Hindlimb muscle (tissue), 1 donor: Measurements from ENCODE around the gene NUP160. TPM values are rescaled to one million over a fixed set of nuclear protein-coding genes. Genes with fewer than 3 reads are reported as not detected.
"Not testable (repeated sequence)": the region's sequence is repeated elsewhere in the genome, so short reads cannot be mapped to it uniquely, and the experiment has no call there.

ENCODE experiments used
- DNase-seq: peaks from one replicate; pipeline ENCODE4 v3.0.0-alpha.2; 2013
- polyA plus RNA-seq: library from polyadenylated mRNA; unstranded; fragments of 120-200 nt; gene quantifications from one replicate; pipeline ENCODE4 v1.2.1, GENCODE V29; 2013; ENCODE audit not compliant: insufficient read length

NUP160 gene, protein sequence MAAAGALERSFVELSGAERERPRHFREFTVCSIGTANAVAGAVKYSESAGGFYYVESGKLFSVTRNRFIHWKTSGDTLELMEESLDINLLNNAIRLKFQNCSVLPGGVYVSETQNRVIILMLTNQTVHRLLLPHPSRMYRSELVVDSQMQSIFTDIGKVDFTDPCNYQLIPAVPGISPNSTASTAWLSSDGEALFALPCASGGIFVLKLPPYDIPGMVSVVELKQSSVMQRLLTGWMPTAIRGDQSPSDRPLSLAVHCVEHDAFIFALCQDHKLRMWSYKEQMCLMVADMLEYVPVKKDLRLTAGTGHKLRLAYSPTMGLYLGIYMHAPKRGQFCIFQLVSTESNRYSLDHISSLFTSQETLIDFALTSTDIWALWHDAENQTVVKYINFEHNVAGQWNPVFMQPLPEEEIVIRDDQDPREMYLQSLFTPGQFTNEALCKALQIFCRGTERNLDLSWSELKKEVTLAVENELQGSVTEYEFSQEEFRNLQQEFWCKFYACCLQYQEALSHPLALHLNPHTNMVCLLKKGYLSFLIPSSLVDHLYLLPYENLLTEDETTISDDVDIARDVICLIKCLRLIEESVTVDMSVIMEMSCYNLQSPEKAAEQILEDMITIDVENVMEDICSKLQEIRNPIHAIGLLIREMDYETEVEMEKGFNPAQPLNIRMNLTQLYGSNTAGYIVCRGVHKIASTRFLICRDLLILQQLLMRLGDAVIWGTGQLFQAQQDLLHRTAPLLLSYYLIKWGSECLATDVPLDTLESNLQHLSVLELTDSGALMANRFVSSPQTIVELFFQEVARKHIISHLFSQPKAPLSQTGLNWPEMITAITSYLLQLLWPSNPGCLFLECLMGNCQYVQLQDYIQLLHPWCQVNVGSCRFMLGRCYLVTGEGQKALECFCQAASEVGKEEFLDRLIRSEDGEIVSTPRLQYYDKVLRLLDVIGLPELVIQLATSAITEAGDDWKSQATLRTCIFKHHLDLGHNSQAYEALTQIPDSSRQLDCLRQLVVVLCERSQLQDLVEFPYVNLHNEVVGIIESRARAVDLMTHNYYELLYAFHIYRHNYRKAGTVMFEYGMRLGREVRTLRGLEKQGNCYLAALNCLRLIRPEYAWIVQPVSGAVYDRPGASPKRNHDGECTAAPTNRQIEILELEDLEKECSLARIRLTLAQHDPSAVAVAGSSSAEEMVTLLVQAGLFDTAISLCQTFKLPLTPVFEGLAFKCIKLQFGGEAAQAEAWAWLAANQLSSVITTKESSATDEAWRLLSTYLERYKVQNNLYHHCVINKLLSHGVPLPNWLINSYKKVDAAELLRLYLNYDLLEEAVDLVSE (N-terminal part only)
- polyA plus RNA-seq: 30.6 TPM

GRCh38 chr11:47847892-47848699, at the start of gene NUP160:
Gene NUP160, minus strand, starts transcription at chr11:47848350. Its CDS starts 32 bp downstream, at chr11:47848318.
- DNase-seq: peak; percentile 88

DNA sequence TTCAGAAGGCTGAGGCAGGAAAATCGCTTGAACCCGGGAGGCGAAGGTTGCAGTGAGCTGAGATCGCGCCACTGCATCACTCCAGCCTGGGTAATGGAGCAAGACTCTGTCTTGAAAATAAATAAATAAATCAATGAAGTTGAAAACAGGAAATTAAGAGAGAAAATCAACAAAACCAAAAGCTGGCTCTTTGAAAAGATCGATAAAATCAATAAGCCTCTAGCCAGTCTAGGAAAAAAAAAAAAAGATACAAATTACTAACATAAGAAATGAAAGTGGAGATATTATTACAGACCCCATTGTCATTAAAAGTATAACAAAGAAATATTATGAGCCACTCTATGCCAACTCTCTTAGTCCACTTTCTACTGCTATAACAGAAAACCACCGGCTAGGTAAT, 48.0 kb upstream of the NUP160 start:
- no peak for DNase-seq

- no peak for DNase-seq
Observed at GRCh38 chr11:47895035-47895434, 46.9 kb upstream of the NUP160 start.

- not testable (repeated sequence) for DNase-seq
Observed at GRCh38 chr11:47892546-47893276, 44.6 kb upstream of the NUP160 start.

DNA sequence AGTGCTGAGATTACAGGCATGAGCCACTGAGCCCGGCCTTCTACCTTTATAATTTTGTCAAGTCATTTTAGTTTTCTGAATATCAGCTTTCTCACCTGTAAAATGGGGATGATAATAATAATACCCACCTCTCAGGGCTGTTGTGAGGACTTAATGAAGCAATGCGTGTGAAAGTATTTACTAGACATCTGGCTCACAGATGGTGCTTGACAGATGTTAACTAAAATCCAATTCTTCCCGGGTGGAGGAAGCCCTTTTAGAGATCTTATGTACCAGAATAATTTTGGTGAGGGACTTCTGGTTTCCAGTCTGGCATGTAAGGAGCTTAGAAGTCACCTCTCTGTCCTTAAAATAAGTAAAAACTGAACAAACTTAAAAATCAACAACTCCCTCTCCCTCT, 43.7 kb upstream of the NUP160 start:
- no peak for DNase-seq

- DNase-seq: no peak
Observed at GRCh38 chr11:47889714-47890441, 41.7 kb upstream of the NUP160 start.

DNA sequence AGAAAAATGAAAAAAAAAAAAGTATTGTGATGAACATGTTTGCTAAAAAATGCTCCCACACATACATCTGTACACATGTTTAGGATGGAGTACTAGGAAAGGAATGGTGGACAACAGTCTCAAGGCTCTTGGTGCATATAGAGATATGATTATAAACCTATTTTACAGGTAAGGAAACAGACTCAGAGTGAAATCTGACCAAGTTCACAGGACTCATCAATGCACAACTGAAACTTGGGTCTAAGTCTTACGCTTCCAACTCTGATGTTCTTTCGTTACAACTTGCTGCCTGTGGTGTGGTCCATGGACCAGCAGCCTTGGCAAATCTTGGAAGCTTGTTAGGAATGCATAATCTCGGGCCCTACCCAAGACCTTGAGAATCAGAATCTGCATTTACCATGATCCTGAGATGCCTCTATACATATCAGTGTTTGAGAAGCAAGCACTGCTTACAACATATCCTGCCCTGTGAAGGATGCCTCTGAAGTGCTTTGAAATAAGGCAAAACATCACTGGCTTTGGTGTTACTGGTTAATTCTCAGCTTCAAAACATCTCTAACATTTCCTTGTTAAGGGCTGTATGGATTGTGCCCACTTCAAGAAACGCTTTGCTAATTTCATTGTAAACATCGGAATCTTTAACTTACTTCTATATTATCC, 39.9 kb upstream of the NUP160 start:
- DNase-seq: no peak

GRCh38 chr11:47886096-47886495, 37.9 kb upstream of the NUP160 start:
- peak; percentile 78 for DNase-seq

DNA sequence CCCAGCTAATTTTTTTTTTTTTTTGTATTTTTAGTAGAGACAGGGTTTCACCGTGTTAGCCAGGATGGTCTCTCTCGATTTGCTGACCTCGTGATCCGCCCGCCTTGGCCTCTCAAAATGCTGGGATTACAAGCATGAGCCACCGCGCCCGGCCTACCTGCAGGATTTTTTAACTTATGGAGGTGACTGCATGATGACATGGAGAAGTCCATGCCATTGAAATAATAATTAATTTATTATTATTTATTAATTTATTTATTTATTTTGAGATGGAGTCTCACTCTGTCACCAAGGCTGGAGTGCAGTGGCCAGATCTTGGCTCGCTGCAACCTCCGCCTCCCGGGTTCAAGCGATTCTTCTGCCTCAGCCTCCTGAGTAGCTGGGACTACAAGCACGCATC, 34.3 kb upstream of the NUP160 start:
- DNase-seq: not testable (repeated sequence)

DNA sequence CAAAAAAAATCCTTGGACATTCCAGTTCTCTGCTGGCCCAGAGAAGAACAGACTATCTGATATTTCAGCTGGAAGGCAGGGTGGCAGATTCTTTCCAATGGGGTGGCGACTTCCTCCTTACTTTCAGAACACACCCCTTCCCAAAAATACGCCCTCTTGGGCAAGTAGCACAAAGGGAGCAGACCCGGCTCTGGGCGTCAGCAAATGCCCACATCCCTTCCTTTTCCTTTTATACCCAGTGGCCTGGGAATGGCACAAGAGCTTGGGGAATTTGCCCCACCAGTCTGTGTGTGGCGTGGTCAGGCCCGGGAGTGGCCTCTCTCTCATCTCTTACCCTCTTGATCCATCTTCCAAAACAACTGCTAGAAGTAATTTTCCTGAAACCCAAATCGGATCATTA, 33.0 kb upstream of the NUP160 start:
- no peak for DNase-seq

DNA sequence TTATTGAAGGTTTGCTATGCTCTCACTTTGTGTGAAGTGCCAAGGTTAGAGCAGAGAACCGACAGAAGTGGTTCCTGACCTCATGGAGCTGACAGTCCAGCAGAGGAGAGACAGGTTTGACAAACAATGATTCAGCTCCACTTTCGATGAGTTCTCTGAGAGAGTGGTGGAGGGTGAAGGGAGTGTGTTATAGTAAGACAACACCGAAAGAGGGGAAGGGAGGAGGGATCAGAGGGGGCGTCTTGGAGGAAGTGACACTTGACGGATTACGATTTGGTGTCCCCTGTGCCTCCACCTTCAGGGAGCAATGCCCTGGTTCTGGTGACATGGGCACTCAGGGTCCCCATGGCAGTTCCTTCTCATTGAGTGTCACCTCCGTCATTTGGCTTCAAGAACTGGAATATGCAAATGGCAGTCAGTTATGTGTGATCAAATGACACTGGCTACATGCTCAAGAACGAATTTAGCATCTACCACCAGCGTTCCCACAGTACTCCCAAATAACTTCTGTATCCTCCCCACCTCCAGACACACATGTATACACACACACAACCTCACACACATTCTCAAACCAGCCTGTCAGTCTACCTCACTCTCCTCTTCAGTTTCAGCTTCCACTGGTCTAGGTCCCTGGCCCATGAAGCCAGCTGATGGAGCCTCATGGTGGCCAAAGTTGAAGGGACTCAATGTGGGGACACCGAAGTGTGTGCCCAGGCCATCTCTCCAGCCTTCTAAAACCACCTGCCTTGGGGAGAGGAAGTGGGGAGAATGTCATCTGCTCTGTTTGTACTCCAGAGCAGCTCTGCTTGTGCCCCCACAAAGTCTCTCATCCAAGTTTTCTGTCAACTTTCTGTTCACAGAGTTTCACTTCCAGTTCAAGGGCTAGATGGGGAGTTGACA, 31.4 kb upstream of the NUP160 start:
- DNase-seq: no peak

- DNase-seq: not testable (repeated sequence)
Observed at GRCh38 chr11:47875858-47876257, 27.7 kb upstream of the NUP160 start.

DNA sequence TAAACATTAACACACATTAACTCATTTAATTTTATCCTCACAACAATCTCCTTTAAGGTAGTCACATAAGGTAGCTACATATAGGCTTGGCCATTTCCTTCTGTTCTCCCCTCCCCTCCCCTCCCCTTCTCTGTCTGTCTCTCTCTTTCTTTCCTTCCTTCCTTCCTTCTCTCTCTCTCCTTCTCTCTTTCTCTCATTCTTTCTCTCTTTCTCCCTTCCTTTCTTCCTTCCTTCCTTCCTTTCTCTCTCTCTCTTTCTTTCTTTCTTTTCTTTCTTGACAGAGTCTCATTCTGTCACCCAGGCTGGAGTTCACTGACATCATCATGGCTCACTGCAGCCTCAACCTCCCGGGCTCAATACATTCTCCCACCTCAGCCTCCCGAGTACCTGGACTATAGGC, 22.3 kb upstream of the NUP160 start:
- no peak for DNase-seq

DNA sequence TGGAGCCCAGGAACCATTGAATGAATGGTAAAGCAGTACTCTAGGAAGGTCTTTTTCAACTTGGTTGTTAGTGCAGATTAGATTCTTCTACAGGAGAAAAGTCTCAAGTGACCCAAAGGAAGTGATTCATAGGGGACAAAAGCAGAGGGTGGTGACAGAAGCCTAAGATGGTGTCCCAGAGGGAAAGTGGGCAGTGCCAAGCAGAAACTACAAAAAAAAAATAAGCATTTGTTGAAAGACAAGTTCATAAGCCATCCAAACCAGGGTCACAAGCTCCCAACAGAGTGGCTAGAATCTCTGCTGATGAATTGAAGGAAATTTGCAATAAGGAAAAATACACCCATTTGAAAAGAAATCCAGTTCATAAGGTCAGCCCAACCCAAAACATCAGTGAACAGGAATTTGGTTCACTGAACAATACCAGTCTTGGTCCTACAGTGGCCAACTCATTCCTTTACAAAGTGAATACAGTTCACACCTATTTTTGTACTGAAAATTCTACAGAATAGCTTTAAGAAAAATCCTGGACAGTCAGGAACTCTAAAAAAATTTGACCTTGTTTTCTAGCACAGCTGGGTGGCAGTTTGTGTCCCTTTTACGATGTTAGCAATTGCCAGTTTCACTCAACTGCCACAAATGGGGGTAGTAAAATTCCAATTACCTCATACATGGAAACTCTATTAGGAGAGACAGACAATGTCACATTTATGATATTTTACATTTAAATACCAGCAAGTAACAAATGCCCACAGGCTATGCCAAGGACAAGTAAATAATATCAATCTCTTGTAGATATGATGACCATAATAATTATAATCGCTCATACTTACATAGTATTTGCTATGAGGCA, 21.6 kb upstream of the NUP160 start:
- DNase-seq: no peak

GRCh38 chr11:47867823-47868222, 19.7 kb upstream of the NUP160 start:
- DNase-seq: no peak

DNA sequence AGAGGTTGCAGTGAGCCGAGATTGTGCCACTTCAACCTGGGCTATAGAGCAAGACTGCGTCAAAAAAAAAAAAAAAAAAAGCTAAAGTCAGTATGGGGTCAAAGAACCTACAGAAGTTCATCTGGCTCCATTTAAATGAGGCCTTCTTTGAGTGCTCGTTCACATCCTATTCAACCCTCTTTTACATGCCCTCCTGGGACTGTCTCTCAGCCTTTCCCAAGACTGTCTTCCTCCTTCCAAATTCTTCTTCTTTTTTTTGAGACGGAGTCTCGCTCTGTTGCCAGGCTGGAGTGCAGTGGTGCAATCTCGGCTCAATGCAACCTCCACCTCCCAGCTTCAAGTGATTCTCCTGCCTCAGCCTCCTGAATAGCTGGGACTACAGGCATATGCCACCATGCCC, 18.7 kb upstream of the NUP160 start:
- not testable (repeated sequence) for DNase-seq

GRCh38 chr11:47864901-47865300, 16.8 kb upstream of the NUP160 start:
- no peak for DNase-seq
